ENCODE data around the gene ANKRD36C.
"Not testable (repeated sequence)": the region's sequence is repeated elsewhere in the genome, so short reads cannot be mapped to it uniquely, and the experiment has no call there.

DNA sequence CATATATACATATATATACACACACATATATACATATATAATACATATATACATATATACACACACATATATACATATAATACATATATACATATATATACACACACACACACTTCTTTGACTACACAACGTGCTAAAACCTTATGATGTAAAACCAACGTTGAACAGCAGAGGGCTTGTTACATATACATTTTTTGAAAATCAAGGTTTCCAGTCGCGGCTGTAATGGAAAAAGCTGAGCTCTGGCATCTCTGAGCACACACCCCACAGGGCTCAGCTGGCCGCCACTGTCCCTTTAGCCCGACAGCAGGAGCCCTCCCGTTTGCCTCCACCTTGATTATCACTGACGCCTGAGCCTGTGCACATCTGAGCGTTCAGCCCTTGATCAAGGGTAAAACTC, 42.4 kb upstream of the ANKRD36C start:
- TF ChIP-seq, protein P1, sequence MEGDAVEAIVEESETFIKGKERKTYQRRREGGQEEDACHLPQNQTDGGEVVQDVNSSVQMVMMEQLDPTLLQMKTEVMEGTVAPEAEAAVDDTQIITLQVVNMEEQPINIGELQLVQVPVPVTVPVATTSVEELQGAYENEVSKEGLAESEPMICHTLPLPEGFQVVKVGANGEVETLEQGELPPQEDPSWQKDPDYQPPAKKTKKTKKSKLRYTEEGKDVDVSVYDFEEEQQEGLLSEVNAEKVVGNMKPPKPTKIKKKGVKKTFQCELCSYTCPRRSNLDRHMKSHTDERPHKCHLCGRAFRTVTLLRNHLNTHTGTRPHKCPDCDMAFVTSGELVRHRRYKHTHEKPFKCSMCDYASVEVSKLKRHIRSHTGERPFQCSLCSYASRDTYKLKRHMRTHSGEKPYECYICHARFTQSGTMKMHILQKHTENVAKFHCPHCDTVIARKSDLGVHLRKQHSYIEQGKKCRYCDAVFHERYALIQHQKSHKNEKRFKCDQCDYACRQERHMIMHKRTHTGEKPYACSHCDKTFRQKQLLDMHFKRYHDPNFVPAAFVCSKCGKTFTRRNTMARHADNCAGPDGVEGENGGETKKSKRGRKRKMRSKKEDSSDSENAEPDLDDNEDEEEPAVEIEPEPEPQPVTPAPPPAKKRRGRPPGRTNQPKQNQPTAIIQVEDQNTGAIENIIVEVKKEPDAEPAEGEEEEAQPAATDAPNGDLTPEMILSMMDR (IDR thresholded peaks at IDR 0.05), result not testable (repeated sequence)
- not testable (repeated sequence) for TF ChIP-seq POLR2A (IDR thresholded peaks at IDR 0.05)
